ENCODE measurements around the gene KLRD1. TPM values are rescaled to one million over a fixed set of nuclear protein-coding genes. Genes with fewer than 3 reads are reported as not detected.
A peak's percentile ranks its signal among the peaks of the same experiment; 100 is the strongest.
"Not testable (repeated sequence)": the region's sequence is repeated elsewhere in the genome, so short reads cannot be mapped to it uniquely, and the experiment has no call there.

Gene KLRD1
- total RNA-seq = under 0.01 TPM

- no peak for DNase-seq (ENCODE audit: low read depth in 2 of 3, low spot score in 2 of 3)
Measured at GRCh38 chr12:10307630-10308029, at the start of gene KLRD1. TSS of gene KLRD1 (plus strand) at chr12:10307870. CDS start at chr12:10308078, 208 bp downstream.

GRCh38 chr12:10260927-10261326 is 46.7 kb upstream of the KLRD1 start:
- DNase-seq (ENCODE audit: low read depth in 2 of 3, low spot score in 2 of 3) = no peak

GRCh38 chr12:10268037-10268436 is 39.6 kb upstream of the KLRD1 start:
- DNase-seq (ENCODE audit: low read depth in 2 of 3, low spot score in 2 of 3) = no peak

- no peak for DNase-seq (ENCODE audit: low read depth in 2 of 3, low spot score in 2 of 3)
Measured at GRCh38 chr12:10272467-10272866, 35.2 kb upstream of the KLRD1 start.

- DNase-seq (ENCODE audit: low read depth in 2 of 3, low spot score in 2 of 3) = peak in 1 of 3 donors; percentile 6
Measured at GRCh38 chr12:10276774-10277173, 30.9 kb upstream of the KLRD1 start.

- no peak for DNase-seq (ENCODE audit: low read depth in 2 of 3, low spot score in 2 of 3)
Measured at GRCh38 chr12:10278104-10278503, 29.6 kb upstream of the KLRD1 start.

GRCh38 chr12:10279937-10280336 is 27.7 kb upstream of the KLRD1 start:
- DNase-seq (ENCODE audit: low read depth in 2 of 3, low spot score in 2 of 3) = no peak

GRCh38 chr12:10283027-10283426 is 24.6 kb upstream of the KLRD1 start:
- DNase-seq (ENCODE audit: low read depth in 2 of 3, low spot score in 2 of 3) = peak in 2 of 3 donors; percentile 5 to 29

- DNase-seq (ENCODE audit: low read depth in 2 of 3, low spot score in 2 of 3) = no peak
Measured at GRCh38 chr12:10285919-10286318, 21.8 kb upstream of the KLRD1 start.

GRCh38 chr12:10289005-10289754 is 18.5 kb upstream of the KLRD1 start:
- DNase-seq (ENCODE audit: low read depth in 2 of 3, low spot score in 2 of 3) = no peak

- no peak for DNase-seq (ENCODE audit: low read depth in 2 of 3, low spot score in 2 of 3)
Measured at GRCh38 chr12:10291030-10291429, 16.6 kb upstream of the KLRD1 start.

GRCh38 chr12:10293151-10293550 is 14.5 kb upstream of the KLRD1 start:
- no peak for DNase-seq (ENCODE audit: low read depth in 2 of 3, low spot score in 2 of 3)

GRCh38 chr12:10293570-10294227 is 14.0 kb upstream of the KLRD1 start:
- DNase-seq (ENCODE audit: low read depth in 2 of 3, low spot score in 2 of 3) = no peak

GRCh38 chr12:10301103-10301502 is 6.6 kb upstream of the KLRD1 start:
- DNase-seq (ENCODE audit: low read depth in 2 of 3, low spot score in 2 of 3) = no peak

- no peak for DNase-seq (ENCODE audit: low read depth in 2 of 3, low spot score in 2 of 3)
Measured at GRCh38 chr12:10304161-10304574, 3.5 kb upstream of the KLRD1 start.

- DNase-seq (ENCODE audit: low read depth in 2 of 3, low spot score in 2 of 3) = no peak
Measured at GRCh38 chr12:10305411-10305810, 2.3 kb upstream of the KLRD1 start.

GRCh38 chr12:10310926-10311720 is 3.5 kb downstream of the KLRD1 start:
- DNase-seq (ENCODE audit: low read depth in 2 of 3, low spot score in 2 of 3) = no peak

- DNase-seq (ENCODE audit: low read depth in 2 of 3, low spot score in 2 of 3) = no peak
Measured at GRCh38 chr12:10319388-10319787, 11.7 kb downstream of the KLRD1 start.

GRCh38 chr12:10320643-10321042 is 13.0 kb downstream of the KLRD1 start:
- no peak for DNase-seq (ENCODE audit: low read depth in 2 of 3, low spot score in 2 of 3)

- DNase-seq (ENCODE audit: low read depth in 2 of 3, low spot score in 2 of 3) = not testable (repeated sequence)
Measured at GRCh38 chr12:10328691-10329090, 21.0 kb downstream of the KLRD1 start.

GRCh38 chr12:10331642-10332239 is 24.1 kb downstream of the KLRD1 start:
- DNase-seq (ENCODE audit: low read depth in 2 of 3, low spot score in 2 of 3) = peak in 2 of 3 donors; percentile 48 to 68

Measured in hematopoietic multipotent progenitor cell (in vitro differentiated cells).